PFSK-1 (cell line): Measurements from ENCODE around the gene SLC12A8.

ENCODE experiments used
- FOXP2 ChIP-seq: optimal IDR thresholded peaks from 2 replicates; pipeline ENCODE3; 2011; ENCODE audit warnings: borderline replicate concordance, control low read depth, inconsistent platforms; ENCODE audit not compliant: insufficient read depth; ENCODE audit errors: extremely low read length, extremely low read depth
- POLR2AphosphoS5 ChIP-seq: IDR thresholded peaks from 2 replicates; pipeline ENCODE4 v1.6.1; 2012; ENCODE audit warnings: low read depth, mild to moderate bottlenecking, control low read depth, low read length, moderate library complexity
- SIN3A ChIP-seq: IDR thresholded peaks from 2 replicates; pipeline ENCODE4 v1.6.1; 2012; ENCODE audit warnings: mild to moderate bottlenecking, low read length, moderate library complexity, borderline replicate concordance; ENCODE audit not compliant: insufficient read depth
- TAF1 ChIP-seq: IDR thresholded peaks from 2 replicates; pipeline ENCODE4 v1.6.1; 2012; ENCODE audit warnings: low read length, control low read depth, borderline replicate concordance; ENCODE audit not compliant: insufficient read depth
- TF ChIP-seq, protein P1 (sequence below), 2 experiments: IDR thresholded peaks; 2 replicates each; pipeline versions ENCODE4 v1.6.1 to v1.8.0; 2011 to 2012; ENCODE audit warnings: low read depth in 2 of 2, low read length in 2 of 2, control low read depth in 1 of 2, inconsistent platforms in 1 of 2, mild to moderate bottlenecking in 1 of 2, moderate library complexity in 1 of 2; ENCODE audit not compliant: insufficient read depth in 1 of 2

SLC12A8 gene

DNA sequence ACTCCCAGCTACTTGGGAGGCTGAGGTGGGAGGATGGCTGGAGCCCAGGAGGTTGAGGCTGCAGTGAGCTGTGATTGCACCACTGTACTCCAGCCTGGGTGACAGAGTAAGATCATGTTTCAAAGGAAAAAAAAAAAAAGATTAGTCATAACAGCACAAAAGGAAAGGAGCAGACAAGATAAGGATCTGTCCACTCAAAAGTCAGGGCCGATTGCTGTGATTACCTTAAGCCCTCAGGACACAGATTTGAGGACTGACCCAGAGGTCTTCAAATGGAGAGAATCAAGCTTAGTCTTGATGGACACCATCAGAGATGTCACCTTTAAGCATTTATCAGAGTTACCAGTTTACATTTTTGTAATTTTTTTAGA, 132.9 kb downstream of the SLC12A8 start:
- no peak for TF ChIP-seq SIN3A
- TF ChIP-seq, protein P1, sequence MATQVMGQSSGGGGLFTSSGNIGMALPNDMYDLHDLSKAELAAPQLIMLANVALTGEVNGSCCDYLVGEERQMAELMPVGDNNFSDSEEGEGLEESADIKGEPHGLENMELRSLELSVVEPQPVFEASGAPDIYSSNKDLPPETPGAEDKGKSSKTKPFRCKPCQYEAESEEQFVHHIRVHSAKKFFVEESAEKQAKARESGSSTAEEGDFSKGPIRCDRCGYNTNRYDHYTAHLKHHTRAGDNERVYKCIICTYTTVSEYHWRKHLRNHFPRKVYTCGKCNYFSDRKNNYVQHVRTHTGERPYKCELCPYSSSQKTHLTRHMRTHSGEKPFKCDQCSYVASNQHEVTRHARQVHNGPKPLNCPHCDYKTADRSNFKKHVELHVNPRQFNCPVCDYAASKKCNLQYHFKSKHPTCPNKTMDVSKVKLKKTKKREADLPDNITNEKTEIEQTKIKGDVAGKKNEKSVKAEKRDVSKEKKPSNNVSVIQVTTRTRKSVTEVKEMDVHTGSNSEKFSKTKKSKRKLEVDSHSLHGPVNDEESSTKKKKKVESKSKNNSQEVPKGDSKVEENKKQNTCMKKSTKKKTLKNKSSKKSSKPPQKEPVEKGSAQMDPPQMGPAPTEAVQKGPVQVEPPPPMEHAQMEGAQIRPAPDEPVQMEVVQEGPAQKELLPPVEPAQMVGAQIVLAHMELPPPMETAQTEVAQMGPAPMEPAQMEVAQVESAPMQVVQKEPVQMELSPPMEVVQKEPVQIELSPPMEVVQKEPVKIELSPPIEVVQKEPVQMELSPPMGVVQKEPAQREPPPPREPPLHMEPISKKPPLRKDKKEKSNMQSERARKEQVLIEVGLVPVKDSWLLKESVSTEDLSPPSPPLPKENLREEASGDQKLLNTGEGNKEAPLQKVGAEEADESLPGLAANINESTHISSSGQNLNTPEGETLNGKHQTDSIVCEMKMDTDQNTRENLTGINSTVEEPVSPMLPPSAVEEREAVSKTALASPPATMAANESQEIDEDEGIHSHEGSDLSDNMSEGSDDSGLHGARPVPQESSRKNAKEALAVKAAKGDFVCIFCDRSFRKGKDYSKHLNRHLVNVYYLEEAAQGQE (IDR thresholded peaks at IDR 0.05; ENCODE audit: insufficient read depth in 1 of 2, low read depth in 2 of 2, low read length in 2 of 2) = no peak
- no peak for TF ChIP-seq FOXP2
- TF ChIP-seq TAF1 = no peak
- TF ChIP-seq POLR2AphosphoS5 = no peak

DNA sequence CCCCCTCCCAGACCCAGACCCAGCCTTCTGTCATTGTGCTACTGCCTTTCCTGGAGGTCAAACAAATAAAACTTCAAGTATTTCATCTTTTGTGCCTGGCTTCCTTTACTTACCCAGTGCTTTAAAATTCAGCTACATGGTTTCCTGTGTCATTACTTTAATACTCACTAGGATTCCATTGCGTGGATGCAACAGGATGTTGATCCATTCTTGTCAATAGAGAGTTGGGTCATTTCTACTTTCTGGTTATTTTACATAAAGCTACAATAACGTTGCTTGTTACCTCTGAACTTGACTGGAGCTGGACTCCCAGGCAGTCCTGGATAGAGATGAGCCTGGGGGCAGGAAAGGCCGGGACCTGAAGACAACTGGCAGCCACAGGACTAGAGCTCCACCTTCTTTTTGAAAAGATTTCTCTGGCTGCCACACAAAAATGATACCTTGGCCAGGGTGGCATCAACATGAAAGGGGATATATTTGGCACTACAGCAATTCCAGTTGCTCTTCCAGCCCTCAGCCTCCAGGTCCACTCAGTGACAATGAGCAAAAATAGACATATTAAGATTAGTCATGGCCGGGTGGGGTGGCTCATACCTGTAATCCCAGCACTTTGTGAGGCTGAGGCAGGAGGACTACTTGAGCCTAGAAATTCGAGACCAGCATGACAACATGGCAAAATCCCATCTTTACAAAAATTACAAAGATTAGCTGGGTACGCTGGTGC, 133.4 kb downstream of the SLC12A8 start:
- TF ChIP-seq, protein P1 (IDR thresholded peaks at IDR 0.05; ENCODE audit: insufficient read depth in 1 of 2, low read depth in 2 of 2, low read length in 2 of 2) = no peak

DNA sequence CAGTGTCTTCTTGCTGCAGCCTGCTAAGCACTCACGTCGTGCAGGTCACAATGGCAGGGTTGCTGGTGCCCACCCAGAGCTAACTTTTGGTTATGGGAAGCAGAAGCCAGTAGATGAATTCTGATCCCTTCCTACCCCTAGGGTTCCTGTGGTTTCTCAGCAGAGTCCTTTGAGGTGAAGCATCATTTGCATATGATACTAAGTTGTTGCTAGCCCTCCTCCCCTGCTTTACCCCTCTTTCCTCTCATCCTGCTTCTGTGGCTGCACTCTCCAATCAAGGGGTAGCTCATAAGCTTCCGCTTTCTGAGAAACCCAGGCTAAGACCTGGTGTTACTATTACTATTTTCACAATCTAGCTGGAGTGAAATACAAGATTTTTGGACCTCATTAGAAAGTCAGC, 134.7 kb downstream of the SLC12A8 start:
- no peak for TF ChIP-seq FOXP2
- no peak for TF ChIP-seq POLR2AphosphoS5
- no peak for TF ChIP-seq SIN3A
- TF ChIP-seq TAF1 = no peak
- TF ChIP-seq, protein P1 (IDR thresholded peaks at IDR 0.05; ENCODE audit: insufficient read depth in 1 of 2, low read depth in 2 of 2, low read length in 2 of 2) = no peak

DNA sequence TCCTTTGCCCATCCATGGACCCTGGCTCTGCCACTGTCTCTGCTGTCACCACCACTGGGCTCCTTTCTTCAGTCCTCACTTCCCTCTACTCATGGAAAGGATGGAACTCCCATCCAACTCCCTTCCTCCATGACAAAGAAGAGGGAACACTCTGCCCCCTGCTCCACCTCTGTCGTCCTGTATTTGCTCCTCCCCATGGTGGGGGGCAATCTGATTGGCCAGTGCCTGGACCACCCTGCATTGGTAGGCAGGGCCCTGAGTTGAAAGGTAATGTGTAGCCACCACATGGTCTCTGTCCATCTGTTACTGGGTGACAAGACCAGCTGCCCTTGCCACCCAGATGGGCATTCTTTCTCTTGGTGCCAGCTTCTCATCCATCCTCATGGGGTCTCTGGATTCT, 136.1 kb downstream of the SLC12A8 start:
- TF ChIP-seq TAF1 (no peak), POLR2AphosphoS5 (no peak), FOXP2 (no peak), SIN3A (no peak)
- TF ChIP-seq, protein P1 (IDR thresholded peaks at IDR 0.05; ENCODE audit: insufficient read depth in 1 of 2, low read depth in 2 of 2, low read length in 2 of 2) = no peak

DNA sequence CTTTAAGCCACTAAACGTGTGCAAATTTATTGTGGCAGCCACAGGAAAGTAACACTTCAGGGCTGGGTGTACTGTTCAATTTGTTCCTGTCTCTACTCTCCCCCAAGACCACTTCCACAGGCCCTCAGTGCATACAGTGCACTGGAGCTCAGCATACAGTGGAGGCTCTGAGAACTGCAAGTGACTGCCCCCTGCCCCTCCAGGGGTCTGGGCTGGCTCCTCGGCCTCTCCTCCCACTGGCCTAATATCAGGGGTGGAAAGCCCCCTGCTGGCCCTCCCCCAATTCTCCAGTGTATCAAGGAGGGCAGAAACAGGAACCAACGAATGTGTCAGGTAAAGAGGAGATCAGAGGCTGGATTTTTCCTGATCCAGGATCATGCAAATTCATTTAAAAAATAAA, 136.8 kb downstream of the SLC12A8 start:
- TF ChIP-seq SIN3A (no peak), FOXP2 (no peak), POLR2AphosphoS5 (no peak), TAF1 (no peak)
- TF ChIP-seq, protein P1 (IDR thresholded peaks at IDR 0.05; ENCODE audit: insufficient read depth in 1 of 2, low read depth in 2 of 2, low read length in 2 of 2) = no peak
